Ovary (tissue), 9 donors: Measurements from ENCODE around the gene GNA12. TPM values are rescaled to one million over a fixed set of nuclear protein-coding genes. Genes with fewer than 3 reads are reported as not detected.

Experiments used
- DNase-seq, 5 donors: peaks; one replicate each; pipeline ENCODE4 v3.0.0-alpha.2; 2019 to 2020
- H3K27ac ChIP-seq, 2 donors: fragments of 200-600 bp; one replicate each; pipeline versions ENCODE4 v1.5.1 to v1.8.0; 2019 to 2022
- H3K27me3 ChIP-seq: fragments of 200-600 bp; one replicate; pipeline ENCODE4 v1.8.0; 2022
- H3K36me3 ChIP-seq: fragments of 200-600 bp; sonication (generic); one replicate; pipeline ENCODE4 v1.5.1; 2019
- H3K4me1 ChIP-seq: one replicate; pipeline ENCODE4 v1.8.1; 2013; ENCODE audit warnings: mild to moderate bottlenecking, moderate library complexity; ENCODE audit not compliant: insufficient read depth
- H3K4me3 ChIP-seq: fragments of 200-600 bp; sonication (generic); one replicate; pipeline ENCODE4 v1.5.1; 2017
- H3K9me3 ChIP-seq, 2 donors: fragments of 200-600 bp in 1 of 2; sonication (generic) in 1 of 2; one replicate each; pipeline versions ENCODE4 v1.5.1 to v1.8.1; 2013 to 2019; ENCODE audit warnings: mild to moderate bottlenecking in 1 of 2, moderate library complexity in 1 of 2
- EP300 ChIP-seq: sonication (generic); formaldehyde crosslinking; IDR thresholded peaks from one replicate; pipeline ENCODE4 v1.6.1; 2017; ENCODE audit warnings: antibody characterized with exemption
- POLR2A ChIP-seq: fragments of 450-650 bp; IDR thresholded peaks from one replicate; pipeline ENCODE4 v1.6.1; 2017; ENCODE audit warnings: antibody characterized with exemption, mild to moderate bottlenecking, moderate library complexity
- WGBS, 3 donors: extraction: QIAGEN DNeasy Blood & Tissue Kit in 1 of 3; methylation state at CpG; one replicate each; pipeline versions ENCODE4 v1.1.5 to v1.1.7; 2013 to 2017; 5-methylcytosine and 5-hydroxymethylcytosine counted together
- intact Hi-C, 4 donors: fragments of 100-400 bp; cut with DNase I; formaldehyde crosslinking; loops; one replicate each; pipeline versions ENCODE4 v1.11.0 to v1.15.1; 2022 to 2023
- polyA plus RNA-seq, 2 donors: library from polyadenylated mRNA; stranded (reverse); fragments of 200-250 nt in 1 of 2; fragments of 350-450 nt in 1 of 2; fragmentation: Illumina TruSeq in 1 of 2; extraction: RNeasy Lipid Tissue Mini Kit (QIAGEN cat#74804) in 1 of 2; gene quantifications; one replicate each; pipeline ENCODE4 v1.2.3, GENCODE V29; 2013 to 2014
- total RNA-seq, 7 donors: library from RNA; depleted of rRNA in 2 of 7; stranded (reverse); fragments of >200 nt in 2 of 7; fragmentation: NEBNext Ultra II Directional in 3 of 7; extraction: Animal tissue kit (Norgen Biotek cat#: 25700) in 3 of 7; gene quantifications; one replicate each; pipeline versions ENCODE4 v1.1.0 to v1.2.4, GENCODE V29; 2016 to 2023
- TF ChIP-seq, protein P1 (sequence below), 3 donors: fragments of 450-650 bp in 2 of 3; fragments of 200-600 bp in 1 of 3; IDR thresholded peaks; one replicate each; pipeline versions ENCODE4 v1.5.1 to v1.8.0; 2016 to 2022; ENCODE audit warnings: antibody characterized with exemption in 3 of 3, mild to moderate bottlenecking in 1 of 3
- donor health status: DM: no; HTN: no; CAD: no; lungs with moderate emphysema.
- donor health status: DM: no; HTN: no; CAD: no.
- donor health status: Bipolar disorder and iron deficiency.
- donor health status: DM: yes; HTN: yes; CAD: no.
- donor health status: DM: no; HTN: no; CAD: no.
- donor health status: DM: yes; HTN: yes; CAD: no.

Gene GNA12
- total and polyA plus RNA-seq, 9 donors, result 13.4 to 94.4 (median 65.5) TPM

GRCh38 chr7:2841907-2842306, 2.2 kb downstream of the GNA12 start:
- Histone ChIP-seq H3K27me3 (no peaks in the 10 kb centered on the region), H3K36me3 (no peaks in the 10 kb centered on the region), H3K9me3 (no peaks in the 10 kb centered on the region), H3K27ac (no peak overlapping the region), H3K4me1 (peaks cover 8% of the 10 kb centered on the region), H3K4me3 (no peak overlapping the region)
- WGBS, 3 donors, result 76 to 82% (median 78%) methylated on average over 5 of the region's 5 CpGs
- TF ChIP-seq POLR2A (no peak), EP300 (no peak)
- TF ChIP-seq, protein P1, sequence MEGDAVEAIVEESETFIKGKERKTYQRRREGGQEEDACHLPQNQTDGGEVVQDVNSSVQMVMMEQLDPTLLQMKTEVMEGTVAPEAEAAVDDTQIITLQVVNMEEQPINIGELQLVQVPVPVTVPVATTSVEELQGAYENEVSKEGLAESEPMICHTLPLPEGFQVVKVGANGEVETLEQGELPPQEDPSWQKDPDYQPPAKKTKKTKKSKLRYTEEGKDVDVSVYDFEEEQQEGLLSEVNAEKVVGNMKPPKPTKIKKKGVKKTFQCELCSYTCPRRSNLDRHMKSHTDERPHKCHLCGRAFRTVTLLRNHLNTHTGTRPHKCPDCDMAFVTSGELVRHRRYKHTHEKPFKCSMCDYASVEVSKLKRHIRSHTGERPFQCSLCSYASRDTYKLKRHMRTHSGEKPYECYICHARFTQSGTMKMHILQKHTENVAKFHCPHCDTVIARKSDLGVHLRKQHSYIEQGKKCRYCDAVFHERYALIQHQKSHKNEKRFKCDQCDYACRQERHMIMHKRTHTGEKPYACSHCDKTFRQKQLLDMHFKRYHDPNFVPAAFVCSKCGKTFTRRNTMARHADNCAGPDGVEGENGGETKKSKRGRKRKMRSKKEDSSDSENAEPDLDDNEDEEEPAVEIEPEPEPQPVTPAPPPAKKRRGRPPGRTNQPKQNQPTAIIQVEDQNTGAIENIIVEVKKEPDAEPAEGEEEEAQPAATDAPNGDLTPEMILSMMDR (IDR thresholded peaks at IDR 0.05), result no peak
- DNase-seq, result no peak
- intact Hi-C loops, result loop anchor here in 2 of 4 donors (5.0 to 10.0 kb wide), 2 partner anchors 80 to 87 kb away; no protein-coding TSS in a partner anchor

DNA sequence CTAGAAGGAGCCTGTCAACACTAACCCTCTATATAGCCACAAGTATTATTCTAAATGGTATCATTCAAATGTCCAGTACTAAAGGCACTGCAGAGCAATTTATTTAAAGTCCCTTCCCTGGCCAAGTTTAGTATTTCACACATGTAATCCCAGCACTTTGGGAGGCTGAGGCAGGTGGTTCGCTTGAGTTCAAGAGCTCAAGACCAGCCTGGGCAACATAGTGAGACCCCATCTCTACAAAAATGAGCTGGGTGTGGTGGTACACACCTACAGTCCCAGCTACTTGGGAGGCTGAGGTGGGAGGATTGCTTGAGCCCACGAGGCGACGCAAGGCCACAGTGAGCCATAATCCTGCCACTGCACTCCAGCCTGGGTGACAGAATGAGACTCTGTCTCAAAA, 3.6 kb downstream of the GNA12 start:
- Histone ChIP-seq H3K4me3 (no peak overlapping the region), H3K9me3 (no peaks in the 10 kb centered on the region), H3K27ac (no peak overlapping the region), H3K27me3 (no peaks in the 10 kb centered on the region), H3K36me3 (no peaks in the 10 kb centered on the region), H3K4me1 (peaks cover 9% of the 10 kb centered on the region)
- TF ChIP-seq POLR2A, result no peak
- TF ChIP-seq EP300, result no peak
- TF ChIP-seq, protein P1 (IDR thresholded peaks at IDR 0.05), result no peak
- 91 to 95% (median 92%) methylated on average over 4 of the region's 4 CpGs for WGBS, 3 donors
- intact Hi-C loops, result loop anchor here in 2 of 4 donors (5.0 to 10.0 kb wide), 2 partner anchors 78 to 86 kb away; no protein-coding TSS in a partner anchor
- DNase-seq, result no peak

DNA sequence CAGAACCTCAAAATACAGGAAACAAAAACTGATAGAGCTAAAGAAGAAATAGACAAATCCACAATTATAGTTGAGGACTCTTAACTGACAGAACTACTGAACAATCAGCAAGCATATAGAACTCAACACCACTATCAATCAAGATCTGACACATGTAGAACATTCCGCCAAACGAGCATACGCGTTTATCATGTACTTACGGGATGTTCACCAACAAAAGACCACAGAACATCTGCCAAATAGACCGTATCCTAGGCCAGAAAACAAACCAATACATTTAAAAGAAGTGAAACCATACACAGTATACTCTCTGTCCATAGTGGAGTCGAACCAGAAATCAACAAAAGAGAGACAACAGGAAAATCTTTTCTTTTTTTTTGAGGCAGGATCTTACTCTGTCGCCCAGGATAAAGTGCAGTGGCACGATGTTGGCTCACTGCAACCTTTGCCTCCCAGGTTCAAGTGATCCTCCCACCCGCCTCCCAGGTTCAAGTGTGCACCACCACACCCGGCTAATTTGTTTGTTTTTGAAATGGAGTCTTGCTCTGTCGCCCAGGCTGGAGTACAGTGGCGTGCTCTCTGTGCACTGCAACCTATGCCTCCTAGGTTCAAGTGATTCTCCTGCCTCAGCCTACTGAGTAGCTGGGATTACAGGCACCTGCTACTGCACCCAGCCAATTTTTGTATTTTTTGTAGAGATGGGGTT, 5.1 kb downstream of the GNA12 start:
- intact Hi-C loops, result no loop called here
- H3K27ac ChIP-seq, result no peak overlapping the region
- H3K9me3 ChIP-seq, result no peaks in the 10 kb centered on the region
- H3K4me1 ChIP-seq, result peaks cover 9% of the 10 kb centered on the region
- H3K36me3 ChIP-seq, result no peaks in the 10 kb centered on the region
- TF ChIP-seq EP300 (no peak), POLR2A (no peak)
- TF ChIP-seq, protein P1 (IDR thresholded peaks at IDR 0.05), result no peak
- no peak overlapping the region for H3K4me3 ChIP-seq
- 81 to 90% (median 87%) methylated on average over 13 of the region's 13 CpGs for WGBS, 3 donors
- H3K27me3 ChIP-seq, result no peaks in the 10 kb centered on the region
- no peak for DNase-seq

- no peak for DNase-seq
- H3K4me3 ChIP-seq, result no peak overlapping the region
- intact Hi-C loops, result no loop called here
- 72 to 87% (median 81%) methylated on average over 3 of the region's 3 CpGs for WGBS, 3 donors
- no peaks in the 10 kb centered on the region for H3K27me3 ChIP-seq
- H3K4me1 ChIP-seq, result peaks cover 9% of the 10 kb centered on the region
- no peak overlapping the region for H3K27ac ChIP-seq
- TF ChIP-seq EP300, result no peak
- TF ChIP-seq, protein P1 (IDR thresholded peaks at IDR 0.05), result no peak
- no peak for TF ChIP-seq POLR2A
- H3K9me3 ChIP-seq, result no peaks in the 10 kb centered on the region
- H3K36me3 ChIP-seq, result no peaks in the 10 kb centered on the region
Observed at GRCh38 chr7:2838451-2838850, 5.7 kb downstream of the GNA12 start.
